ENCODE data around the gene MROH2B.

Gene MROH2B

DNA sequence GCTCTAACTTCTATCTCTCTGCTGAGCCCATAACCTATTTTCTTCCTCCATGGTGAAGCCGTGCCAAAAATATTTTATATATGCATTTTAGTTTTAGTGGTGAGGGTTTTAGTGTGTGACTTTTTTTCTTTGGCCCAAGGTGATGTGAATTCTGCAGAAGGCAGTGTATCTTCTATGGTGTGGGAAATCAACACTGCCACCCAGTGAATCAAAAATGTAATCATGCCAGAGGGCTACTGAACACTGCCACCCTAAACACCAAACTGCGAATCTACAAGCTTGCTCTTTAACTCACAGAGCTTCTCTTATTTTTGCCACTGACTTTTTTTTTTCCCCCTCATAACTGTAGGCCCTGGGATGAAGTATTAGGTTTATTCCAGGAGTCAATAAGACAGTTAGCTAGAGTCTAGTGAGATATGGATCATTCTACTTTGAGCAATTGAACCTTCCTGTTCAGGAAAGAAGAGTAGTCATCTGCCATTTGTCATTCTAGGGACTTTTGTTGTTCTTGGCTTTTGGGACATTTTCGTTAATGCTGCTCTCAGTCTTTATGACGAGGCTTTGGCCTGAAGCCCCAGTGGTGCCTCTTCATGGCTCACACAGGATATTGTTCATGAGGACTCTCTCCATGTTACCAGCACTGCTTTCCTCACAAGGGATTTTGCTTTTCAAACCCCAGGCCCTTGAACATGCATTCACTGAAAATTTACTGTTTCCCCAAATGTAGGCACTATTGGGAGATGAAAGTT lies 108.8 kb downstream of the MROH2B start:
- DNase-seq, result no peak

DNA sequence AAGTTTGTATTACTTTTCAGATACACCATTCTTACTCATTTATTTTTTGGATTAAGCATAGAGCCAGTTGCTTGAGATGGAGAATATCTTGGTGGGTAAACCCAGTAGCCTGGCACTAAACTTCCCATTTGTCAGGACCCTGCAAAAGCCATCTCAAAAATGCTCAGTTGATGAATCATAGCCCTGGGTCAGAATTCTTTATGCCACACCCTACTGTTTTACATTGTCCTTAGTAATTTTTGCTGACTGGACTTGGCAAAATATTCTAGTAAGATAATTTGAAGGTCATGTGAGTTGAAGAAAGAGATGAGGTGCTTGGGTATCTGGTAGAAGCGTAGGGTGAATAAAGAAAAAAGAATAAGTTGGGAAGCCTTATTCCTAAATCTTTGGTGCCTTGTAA lies 111.1 kb downstream of the MROH2B start:
- no peak for DNase-seq

DNA sequence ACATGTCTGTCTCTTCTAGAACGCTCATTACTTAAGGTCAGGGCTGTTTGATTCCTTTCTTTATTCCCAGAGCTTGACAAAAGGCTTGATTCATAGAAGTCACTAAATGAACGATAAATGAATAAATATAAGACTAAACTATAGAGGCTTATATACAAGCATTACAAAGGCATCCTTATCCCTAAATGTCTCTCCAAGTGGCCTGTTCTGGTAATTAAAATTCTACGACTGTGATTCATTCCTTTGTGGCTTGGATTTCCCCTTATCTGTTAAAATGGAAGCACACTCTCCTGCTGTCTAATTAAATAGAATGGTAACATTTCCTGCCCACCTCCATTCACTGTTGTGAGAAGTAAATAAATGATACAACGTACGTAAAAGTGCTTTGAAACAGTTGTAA lies 112.3 kb downstream of the MROH2B start:
- no peak for DNase-seq

DNA sequence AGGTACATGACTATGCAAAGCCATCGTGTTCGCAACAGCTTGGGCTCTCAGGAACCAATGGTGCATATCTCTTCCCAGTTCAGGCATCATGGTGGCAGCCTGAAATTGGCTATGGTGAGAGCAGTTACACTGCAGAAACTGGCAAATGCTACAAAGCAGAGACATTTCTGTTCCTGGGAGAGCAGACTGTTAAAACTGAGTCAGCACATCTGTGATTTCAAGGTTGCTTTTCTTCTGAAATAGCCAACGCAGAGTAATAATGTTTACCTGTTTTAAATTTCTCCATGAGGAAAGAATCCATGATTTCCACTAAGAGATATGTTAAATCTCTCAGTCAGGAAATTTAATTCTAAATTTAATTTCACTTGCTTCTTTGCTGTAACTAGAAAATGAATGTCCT lies 114.1 kb downstream of the MROH2B start:
- DNase-seq, result no peak

DNA sequence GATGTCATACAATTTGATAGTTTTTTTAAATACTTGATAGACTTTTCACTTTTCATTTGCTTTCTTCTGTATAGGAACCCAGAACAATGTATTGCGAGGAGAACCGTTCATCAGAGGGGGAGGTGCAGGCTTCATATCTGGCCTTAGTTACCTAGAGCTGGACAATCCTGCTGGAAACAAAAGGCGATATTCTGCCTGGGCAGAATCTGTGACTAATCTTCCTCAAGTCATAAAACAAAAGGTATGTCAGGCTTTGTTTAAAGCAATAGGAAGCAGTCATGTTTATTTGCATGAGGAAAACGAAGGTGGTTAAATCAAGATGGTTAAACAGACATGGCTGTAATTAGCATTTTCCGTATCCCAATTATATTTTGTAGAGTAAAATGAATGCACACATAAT lies 115.8 kb downstream of the MROH2B start:
- DNase-seq, result no peak
